Gastroesophageal sphincter (tissue), 3 donors: ENCODE results near the gene RBBP8NL.

Experiments used
- EP300 ChIP-seq: sonication (generic); formaldehyde crosslinking; IDR thresholded peaks from one replicate; pipeline ENCODE4 v1.6.1; 2017; ENCODE audit warnings: antibody characterized with exemption, mild to moderate bottlenecking
- POLR2A ChIP-seq, 2 donors: fragments of 450-650 bp; IDR thresholded peaks; one replicate each; pipeline ENCODE4 v1.6.1; 2017; ENCODE audit warnings: antibody characterized with exemption in 2 of 2, mild to moderate bottlenecking in 2 of 2, moderate library complexity in 1 of 2
- POLR2AphosphoS5 ChIP-seq: sonication (generic); formaldehyde crosslinking; IDR thresholded peaks from one replicate; pipeline ENCODE4 v1.6.1; 2017; ENCODE audit warnings: antibody characterized with exemption
- TF ChIP-seq, protein P1 (sequence below), 4 experiments: fragments of 200-600 bp in 2 of 4; fragments of 450-650 bp in 2 of 4; sonication (generic) in 1 of 4; IDR thresholded peaks; one replicate each; pipeline ENCODE4 v1.5.1; 2017 to 2019; ENCODE audit warnings: antibody characterized with exemption in 4 of 4, mild to moderate bottlenecking in 2 of 4, moderate library complexity in 2 of 4

DNA sequence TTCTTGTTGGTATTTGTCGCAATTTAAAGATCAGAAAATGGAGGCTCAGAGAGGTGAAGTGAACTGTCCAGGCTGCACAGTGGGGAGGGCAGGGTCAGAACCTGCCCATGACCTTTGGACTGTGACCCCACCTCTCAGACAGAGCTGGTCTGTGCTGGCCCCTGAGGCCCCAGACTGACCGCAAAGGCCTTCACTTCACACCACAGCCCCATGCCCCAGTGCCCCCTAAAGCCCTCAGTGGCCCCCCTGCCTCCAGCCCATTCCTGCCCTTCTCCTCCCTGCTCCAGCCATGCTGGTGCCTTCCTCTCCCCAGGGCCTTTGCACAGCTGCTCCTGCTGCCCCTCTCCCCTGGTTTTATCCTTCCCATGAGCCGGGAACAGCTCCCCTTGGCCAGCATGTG lies 9.4 kb upstream of the RBBP8NL start:
- TF ChIP-seq, protein P1, sequence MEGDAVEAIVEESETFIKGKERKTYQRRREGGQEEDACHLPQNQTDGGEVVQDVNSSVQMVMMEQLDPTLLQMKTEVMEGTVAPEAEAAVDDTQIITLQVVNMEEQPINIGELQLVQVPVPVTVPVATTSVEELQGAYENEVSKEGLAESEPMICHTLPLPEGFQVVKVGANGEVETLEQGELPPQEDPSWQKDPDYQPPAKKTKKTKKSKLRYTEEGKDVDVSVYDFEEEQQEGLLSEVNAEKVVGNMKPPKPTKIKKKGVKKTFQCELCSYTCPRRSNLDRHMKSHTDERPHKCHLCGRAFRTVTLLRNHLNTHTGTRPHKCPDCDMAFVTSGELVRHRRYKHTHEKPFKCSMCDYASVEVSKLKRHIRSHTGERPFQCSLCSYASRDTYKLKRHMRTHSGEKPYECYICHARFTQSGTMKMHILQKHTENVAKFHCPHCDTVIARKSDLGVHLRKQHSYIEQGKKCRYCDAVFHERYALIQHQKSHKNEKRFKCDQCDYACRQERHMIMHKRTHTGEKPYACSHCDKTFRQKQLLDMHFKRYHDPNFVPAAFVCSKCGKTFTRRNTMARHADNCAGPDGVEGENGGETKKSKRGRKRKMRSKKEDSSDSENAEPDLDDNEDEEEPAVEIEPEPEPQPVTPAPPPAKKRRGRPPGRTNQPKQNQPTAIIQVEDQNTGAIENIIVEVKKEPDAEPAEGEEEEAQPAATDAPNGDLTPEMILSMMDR (IDR thresholded peaks at IDR 0.05): no peak
- TF ChIP-seq POLR2A (IDR thresholded peaks at IDR 0.05): no peak
- TF ChIP-seq EP300: no peak
- TF ChIP-seq POLR2AphosphoS5: no peak
